HG03457 (cell line): ENCODE results near the gene OSBPL2.

Experiments used
- ATAC-seq: cut with Tn5 transposase; IDR thresholded peaks from one replicate; pipeline ENCODE4 v1.9.1; 2021; ENCODE audit warnings: moderate number of reproducible peaks; ENCODE audit not compliant: unreplicated experiment

OSBPL2 gene

GRCh38 chr20:62323146-62323979, 85.0 kb downstream of the OSBPL2 start:
- no peak for ATAC-seq

GRCh38 chr20:62323980-62324906, 85.9 kb downstream of the OSBPL2 start:
- no peak for ATAC-seq

GRCh38 chr20:62325172-62325905, 87.0 kb downstream of the OSBPL2 start:
- no peak for ATAC-seq

- ATAC-seq: no peak
Measured at GRCh38 chr20:62326559-62326958, 88.2 kb downstream of the OSBPL2 start.

- no peak for ATAC-seq
Measured at GRCh38 chr20:62326959-62327725, 88.8 kb downstream of the OSBPL2 start.

- ATAC-seq: no peak
Measured at GRCh38 chr20:62327726-62328495, 89.6 kb downstream of the OSBPL2 start.

GRCh38 chr20:62328684-62329388, 90.5 kb downstream of the OSBPL2 start:
- ATAC-seq: no peak

GRCh38 chr20:62329389-62330377, 91.4 kb downstream of the OSBPL2 start:
- ATAC-seq: no peak

- no peak for ATAC-seq
Measured at GRCh38 chr20:62330576-62331317, 92.4 kb downstream of the OSBPL2 start.

GRCh38 chr20:62331347-62331746, 93.0 kb downstream of the OSBPL2 start:
- no peak for ATAC-seq

GRCh38 chr20:62332421-62332820, 94.1 kb downstream of the OSBPL2 start:
- ATAC-seq: no peak

- ATAC-seq: no peak
Measured at GRCh38 chr20:62332989-62333819, 94.9 kb downstream of the OSBPL2 start.

- no peak for ATAC-seq
Measured at GRCh38 chr20:62333820-62334595, 95.7 kb downstream of the OSBPL2 start.

- no peak for ATAC-seq
Measured at GRCh38 chr20:62334881-62335280, 96.6 kb downstream of the OSBPL2 start.

- no peak for ATAC-seq
Measured at GRCh38 chr20:62335532-62335931, 97.2 kb downstream of the OSBPL2 start.
